Measurements from ENCODE around the gene CEP112.

The CEP112 gene

DNA sequence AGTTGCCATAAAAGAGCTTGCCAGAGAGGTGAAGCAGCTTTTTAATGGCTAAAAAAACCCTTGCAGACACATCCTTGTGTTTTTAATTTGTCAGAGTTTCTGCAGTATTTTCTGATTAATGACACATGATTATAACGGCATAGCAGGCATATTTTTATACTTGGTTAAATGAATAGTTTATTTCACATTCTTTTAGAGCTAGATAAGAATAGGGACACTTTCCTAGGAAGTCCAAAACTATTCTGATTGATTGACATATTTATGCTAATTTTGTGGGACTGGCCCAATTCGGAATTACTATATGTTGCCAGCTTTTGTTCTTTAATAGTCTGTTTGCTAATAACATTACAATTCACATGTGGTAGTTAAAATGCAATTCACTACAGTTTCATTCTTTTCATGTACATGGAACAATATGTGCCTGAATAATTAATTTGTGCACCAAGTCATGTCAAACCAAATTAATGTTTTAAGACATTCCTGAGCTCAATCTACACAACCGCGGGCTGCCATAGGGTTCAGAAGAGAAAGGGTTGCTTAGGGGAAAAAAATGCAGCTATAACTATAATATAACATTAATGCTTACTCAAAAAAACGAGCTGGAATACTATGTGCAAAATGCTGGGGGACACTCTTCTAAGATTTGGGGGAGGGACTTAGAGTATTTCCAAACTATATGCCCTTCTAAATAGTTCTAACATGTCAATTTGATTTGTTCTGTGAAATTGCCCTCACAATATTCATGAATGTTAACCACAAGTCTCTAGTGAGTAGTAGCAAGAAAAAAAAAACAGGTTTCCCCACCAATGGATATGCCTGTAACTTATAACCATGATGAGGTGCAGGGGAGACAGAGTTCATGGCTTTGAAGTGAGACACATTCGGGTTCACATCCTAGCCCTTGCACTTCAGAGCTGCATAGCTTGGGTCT lies 305.4 kb downstream of the CEP112 start:
- no peak for TF ChIP-seq ZNF274 (IDR thresholded peaks at IDR 0.05; ENCODE audit: low read depth, low read length)
- no peak overlapping the region for H3K4me3 ChIP-seq (ENCODE audit: low read length)

DNA sequence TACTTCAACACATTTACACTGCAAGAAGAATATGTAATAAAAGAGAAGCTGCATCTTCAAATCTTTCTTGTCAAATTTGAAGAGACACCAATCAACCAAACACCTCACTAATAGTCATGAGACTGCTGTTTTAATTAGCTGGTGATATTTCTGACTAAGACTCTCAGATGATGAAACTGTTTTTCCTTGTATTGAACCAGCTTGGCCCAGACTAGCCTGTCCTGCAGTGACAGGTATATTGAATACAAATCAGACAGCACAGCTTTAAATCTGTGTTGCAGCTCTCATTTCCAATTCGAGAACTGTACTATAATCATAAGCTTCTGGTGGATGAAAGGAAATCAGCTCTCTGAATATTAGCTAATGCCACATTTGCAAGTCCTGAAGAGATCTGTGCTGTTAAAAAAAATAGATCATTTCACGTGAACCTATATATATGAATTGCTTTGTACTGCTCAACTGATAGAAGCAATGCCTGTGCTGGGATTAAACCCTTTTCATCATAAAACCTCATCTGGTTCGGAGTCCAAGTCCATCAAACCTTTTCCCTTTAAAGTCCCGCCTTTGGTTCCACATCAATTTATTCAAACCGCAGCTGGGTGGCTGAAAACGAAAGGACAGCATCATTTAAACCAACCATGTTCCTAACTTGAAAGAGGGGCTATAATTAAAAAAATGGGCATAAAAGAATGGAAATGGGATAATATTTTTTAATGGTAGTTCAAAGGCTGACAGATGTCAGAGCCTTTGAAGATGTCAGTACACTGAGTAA lies 306.2 kb downstream of the CEP112 start:
- H3K4me3 ChIP-seq (ENCODE audit: low read length): no peak overlapping the region
- TF ChIP-seq ZNF274 (IDR thresholded peaks at IDR 0.05; ENCODE audit: low read depth, low read length): no peak

DNA sequence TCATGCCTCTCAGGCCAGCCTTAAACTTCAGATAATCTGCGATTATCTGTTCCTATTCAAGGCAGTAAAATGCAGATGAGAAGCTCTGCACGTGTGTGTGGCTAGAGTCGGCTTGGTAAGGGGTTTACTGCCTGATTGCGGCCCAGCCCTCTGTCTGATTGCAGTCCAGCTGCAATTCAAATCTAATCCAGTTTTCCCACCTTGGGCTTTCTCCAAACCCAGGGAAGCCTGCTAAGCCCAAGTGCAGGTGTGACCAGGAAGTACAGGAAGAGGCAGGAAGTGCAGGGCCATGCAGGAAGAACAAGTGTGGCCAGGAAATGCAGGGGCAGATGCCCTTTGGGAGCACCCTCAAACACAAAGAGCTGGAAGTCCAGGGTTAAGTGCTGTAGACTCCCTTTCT lies 314.9 kb downstream of the CEP112 start:
- no peak for TF ChIP-seq ZNF274 (IDR thresholded peaks at IDR 0.05; ENCODE audit: low read depth, low read length)
- no peak overlapping the region for H3K4me3 ChIP-seq (ENCODE audit: low read length)

DNA sequence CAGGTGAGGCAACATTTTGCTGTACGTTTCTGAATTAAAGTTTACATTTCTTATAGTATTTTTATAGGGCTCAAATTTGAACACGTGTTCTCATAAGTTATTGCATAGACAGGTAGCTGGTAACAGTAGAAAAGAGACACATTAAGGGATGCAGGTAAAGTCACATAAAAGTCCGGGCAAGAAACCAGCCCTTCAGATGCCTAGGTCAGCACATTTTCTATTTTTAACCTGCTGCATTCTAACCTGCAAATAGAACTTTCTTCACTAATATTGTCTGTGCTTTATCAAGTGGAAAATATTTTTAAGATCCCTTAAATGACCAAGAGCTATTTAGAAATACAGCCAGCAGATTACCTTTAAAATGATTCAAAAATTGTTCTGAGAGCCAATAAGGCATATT lies 323.1 kb downstream of the CEP112 start:
- TF ChIP-seq ZNF274 (IDR thresholded peaks at IDR 0.05; ENCODE audit: low read depth, low read length): no peak
- H3K4me3 ChIP-seq (ENCODE audit: low read length): no peak overlapping the region

DNA sequence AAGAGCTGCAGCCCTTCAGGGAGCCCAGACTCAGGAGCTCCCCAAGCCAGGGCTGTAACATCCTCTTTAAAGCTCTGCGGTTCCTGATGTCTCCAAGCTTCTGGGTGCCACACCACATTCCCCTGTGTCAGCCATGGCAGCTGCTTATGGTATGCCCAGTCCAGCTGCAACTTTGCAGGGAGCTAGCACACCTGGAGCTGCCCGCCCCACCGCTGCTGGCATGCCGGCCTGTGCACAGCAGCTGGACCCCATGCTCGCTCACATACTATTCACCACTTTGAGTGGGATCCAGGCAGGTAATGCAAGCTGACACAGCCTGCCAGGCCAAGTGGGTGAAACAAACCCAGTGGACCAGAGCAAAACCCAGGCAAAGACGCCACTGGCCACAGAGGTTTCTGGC lies 324.9 kb downstream of the CEP112 start:
- TF ChIP-seq ZNF274 (IDR thresholded peaks at IDR 0.05; ENCODE audit: low read depth, low read length): no peak
- no peak overlapping the region for H3K4me3 ChIP-seq (ENCODE audit: low read length)

DNA sequence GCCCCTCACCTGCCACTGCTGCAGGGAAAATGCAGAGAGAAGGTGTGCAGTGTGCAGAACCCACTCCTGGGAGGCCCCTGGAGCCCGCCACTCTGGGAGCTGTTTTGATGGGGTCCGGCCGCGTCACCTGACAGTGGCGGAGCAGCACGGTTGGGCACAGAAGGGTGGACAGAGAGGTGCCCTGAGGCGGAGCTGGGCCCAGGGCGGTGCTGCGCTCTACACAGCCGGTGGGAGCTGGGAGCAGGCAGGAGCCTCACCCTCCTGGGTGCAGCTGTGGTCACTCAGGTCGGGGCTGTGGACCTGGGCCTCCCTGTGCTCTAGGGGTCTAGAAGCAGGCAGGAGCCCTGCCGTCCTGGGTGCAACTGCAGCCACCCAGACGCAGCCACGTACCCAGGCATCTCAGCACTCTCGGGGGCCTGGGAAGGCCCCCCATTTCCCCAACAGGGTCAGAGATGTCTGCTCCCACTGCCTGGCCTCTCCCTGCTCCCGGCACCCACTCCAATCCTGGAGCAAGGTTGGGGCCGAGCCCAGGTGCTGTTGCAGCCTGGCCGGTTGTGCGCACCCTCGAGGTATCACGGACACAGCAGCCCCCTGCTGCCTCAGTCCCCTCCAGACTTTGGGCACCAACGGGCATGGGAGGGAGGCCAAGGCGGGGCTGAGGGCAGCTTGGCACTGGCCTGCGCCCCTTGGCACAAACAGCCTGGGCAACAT lies 326.1 kb downstream of the CEP112 start:
- TF ChIP-seq ZNF274 (IDR thresholded peaks at IDR 0.05; ENCODE audit: low read depth, low read length): no peak

DNA sequence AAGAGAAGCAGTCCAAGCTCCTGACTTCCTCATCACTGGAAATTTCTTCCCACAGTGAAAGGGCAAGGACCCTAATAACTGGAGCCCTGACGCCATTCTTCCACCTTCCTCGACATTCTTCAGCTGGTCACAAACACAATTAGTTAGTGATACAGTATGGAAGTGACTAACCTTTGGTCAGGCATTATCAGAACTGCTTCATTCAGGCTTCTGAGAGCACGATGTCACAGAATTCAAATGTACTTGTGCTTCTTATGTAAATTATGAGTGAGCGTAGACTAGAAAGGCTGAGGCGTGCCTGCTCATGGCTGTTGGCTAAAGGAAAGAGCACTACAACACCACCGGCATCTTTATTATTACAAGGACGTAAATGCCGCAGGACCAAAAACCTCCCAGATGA lies 327.5 kb downstream of the CEP112 start:
- no peak overlapping the region for H3K4me3 ChIP-seq (ENCODE audit: low read length)
- TF ChIP-seq ZNF274 (IDR thresholded peaks at IDR 0.05; ENCODE audit: low read depth, low read length): no peak

More for the DNA sequence above, 326.1 kb downstream of the CEP112 start:
- H3K4me3 ChIP-seq (ENCODE audit: low read length): no peak overlapping the region

DNA sequence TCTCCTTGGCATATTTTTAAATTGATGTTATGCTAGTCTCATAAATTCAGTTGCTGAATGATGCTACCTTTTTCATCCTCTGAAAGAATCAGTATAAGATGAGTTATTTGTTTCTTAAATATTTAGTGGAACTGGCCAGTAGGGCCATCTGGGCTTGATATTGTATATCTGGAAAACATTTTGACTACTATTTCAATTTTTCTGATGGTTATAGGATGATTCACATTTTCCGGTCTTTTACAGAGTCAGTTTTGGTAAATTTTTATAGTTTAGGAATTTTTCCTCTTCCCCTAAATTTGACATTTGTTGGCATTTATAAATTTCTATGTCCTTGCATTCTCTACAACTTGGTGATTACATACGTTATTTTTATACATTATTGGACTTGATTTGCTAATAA lies 334.2 kb downstream of the CEP112 start:
- no peak for TF ChIP-seq ZNF274 (IDR thresholded peaks at IDR 0.05; ENCODE audit: low read depth, low read length)
- H3K4me3 ChIP-seq (ENCODE audit: low read length): no peak overlapping the region

DNA sequence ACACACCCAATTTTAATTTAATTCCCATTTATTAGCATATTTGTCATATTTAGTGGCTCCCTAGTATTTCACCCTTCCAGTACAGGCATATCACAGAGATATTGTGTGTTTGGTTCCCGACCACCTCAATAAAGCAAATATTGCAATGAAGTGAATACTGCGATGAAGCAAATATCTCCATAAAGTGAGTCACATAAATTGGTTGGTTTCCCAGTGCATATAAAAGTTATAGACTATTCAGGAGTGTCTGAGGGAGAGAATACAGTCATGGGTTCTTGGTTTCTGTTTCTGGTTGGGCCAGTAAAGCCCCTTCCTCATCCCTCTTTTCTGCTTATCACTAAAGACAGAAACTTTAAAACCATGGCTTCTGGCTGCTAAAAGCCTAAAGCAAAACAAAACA lies 335.1 kb downstream of the CEP112 start:
- no peak overlapping the region for H3K4me3 ChIP-seq (ENCODE audit: low read length)
- no peak for TF ChIP-seq ZNF274 (IDR thresholded peaks at IDR 0.05; ENCODE audit: low read depth, low read length)

DNA sequence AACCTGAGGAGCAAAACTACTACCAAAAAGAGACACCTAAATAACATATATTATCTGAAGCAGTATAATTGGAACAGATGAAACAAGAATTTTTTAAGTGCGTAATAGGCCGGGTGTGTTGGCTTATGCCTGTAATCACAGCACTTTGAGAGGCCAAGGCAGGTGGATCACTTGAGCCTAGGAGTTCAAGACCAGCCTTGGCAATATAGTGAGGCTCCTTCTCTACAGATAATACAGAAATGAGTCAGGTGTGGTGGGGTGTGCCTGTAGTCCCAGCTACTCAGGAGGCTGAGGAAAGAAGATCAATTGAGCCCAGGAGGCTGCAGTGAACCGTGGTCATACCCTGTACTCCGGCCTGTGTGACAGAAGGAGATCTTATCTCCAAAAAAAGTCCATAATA lies 336.3 kb downstream of the CEP112 start:
- TF ChIP-seq ZNF274 (IDR thresholded peaks at IDR 0.05; ENCODE audit: low read depth, low read length): no peak
- no peak overlapping the region for H3K4me3 ChIP-seq (ENCODE audit: low read length)

DNA sequence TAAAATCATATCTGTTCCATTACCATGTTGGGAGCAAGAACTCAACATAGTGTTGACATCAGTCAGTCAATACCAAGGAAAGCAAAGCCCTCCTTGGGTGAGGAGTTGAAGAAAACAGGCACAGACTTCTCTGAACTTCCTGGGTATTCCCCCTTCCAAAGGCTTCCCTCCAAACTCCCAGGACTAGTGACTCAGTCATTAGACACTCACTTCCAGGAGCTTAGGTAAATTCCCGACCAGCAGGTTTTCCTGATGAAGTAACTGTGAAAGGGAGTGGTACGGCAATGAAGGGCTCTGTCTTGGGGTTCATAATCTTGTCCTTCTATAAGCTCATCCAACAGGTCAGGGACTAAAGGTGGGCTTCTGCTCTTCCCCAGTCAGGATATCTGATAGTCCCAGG lies 336.7 kb downstream of the CEP112 start:
- no peak overlapping the region for H3K4me3 ChIP-seq (ENCODE audit: low read length)
- no peak for TF ChIP-seq ZNF274 (IDR thresholded peaks at IDR 0.05; ENCODE audit: low read depth, low read length)

DNA sequence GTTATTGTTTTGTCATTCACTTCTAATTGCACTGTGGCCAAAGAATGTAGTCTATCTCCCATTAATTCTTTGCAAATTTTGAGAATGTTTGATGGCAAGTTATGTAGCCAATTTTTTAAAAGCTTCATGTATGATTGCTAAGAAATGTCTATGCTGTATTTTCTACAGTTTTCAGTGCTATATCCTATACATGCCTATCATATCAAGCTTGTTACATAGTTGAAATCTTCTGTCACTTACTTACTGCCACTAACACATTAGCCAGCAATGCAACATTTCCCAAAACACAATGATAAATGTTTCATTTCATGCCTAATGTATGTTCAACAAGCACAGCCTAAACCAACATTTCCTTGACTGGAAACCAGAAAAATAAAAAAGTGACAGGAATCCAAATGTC lies 338.1 kb downstream of the CEP112 start:
- no peak overlapping the region for H3K4me3 ChIP-seq (ENCODE audit: low read length)
- no peak for TF ChIP-seq ZNF274 (IDR thresholded peaks at IDR 0.05; ENCODE audit: low read depth, low read length)

DNA sequence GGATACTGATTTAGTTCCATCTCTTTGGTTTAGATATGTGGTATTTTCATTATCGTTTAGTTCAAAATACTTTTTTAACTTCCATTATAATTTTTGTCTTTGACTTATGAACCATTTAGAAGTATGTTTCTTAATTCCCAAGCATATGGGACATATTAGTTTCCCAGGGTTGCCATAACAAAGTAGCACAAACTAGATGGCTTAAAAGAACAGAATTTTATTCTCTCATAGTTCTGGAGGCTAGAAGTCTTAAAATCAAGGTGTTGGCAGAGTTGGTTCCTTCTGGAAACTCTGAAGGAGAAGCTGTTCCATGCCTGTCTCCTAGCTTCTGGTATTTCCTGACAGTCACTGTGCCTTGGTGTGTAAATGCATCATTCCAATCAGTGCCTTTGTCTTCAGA lies 339.0 kb downstream of the CEP112 start:
- no peak for TF ChIP-seq ZNF274 (IDR thresholded peaks at IDR 0.05; ENCODE audit: low read depth, low read length)
- no peak overlapping the region for H3K4me3 ChIP-seq (ENCODE audit: low read length)

DNA sequence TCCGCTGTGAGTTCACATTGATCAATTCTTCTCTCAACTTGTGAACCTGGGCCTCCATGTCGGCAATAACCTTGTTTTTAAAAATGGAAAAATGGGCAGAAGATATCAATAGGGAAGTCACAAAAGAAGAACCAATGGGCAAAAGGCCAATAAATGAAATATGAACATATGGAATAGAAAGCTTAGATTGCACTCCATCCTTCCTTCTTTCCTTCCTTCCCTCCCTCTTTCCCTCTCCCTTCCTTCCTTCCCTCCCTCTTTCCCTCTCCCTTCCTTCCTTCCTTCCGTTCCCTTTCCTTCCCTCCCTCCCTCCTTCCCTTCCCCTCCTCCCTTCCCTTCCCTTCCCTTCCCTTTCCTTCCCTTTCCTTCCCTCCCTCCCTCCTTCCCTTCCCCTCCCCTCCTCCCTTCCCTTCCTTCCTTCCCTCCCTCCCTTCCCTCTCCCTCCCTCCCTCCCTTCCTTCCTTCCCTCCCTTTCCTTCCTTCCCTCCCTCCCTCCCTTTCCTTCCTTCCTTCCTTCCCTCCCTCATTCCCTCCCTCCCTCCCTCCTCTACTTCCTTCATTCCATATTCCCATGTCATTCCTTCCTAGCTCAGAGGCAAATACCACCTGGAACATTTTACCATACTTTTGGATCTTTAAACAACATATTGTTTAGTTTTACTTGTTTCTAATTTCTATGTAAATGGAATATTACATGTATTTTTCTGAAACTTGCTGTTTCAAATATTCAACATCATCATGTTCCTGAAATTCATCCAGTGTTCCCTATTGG lies 339.8 kb downstream of the CEP112 start:
- H3K4me3 ChIP-seq (ENCODE audit: low read length): no peak overlapping the region
- no peak for TF ChIP-seq ZNF274 (IDR thresholded peaks at IDR 0.05; ENCODE audit: low read depth, low read length)
